ENCODE data around the gene SLTM.

DNA sequence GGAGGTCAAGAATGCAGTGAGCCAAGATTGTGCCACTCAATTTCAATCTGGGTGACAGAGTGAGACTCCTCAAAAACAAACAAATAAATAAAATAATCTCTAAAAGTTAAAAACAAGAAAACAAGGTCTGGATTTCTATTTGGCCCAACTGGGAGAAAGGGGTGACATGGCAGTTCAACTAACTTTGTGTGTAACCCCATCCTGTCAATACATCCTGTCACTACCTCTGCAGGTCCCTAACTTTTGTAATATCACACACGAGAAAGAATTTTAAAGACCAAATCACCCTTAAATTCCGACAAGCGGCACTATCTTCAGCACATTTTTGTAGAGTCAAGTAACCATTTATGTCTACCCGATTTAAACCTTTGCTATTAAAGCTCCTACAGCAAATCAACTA lies 10.2 kb downstream of the SLTM start:
- TF ChIP-seq CTCF (conservative IDR thresholded peaks at IDR 0.05 in 1 of 2, IDR thresholded peaks at IDR 0.05 in 1 of 2; ENCODE audit: extremely low read depth in 1 of 2, insufficient read depth in 1 of 2, low read depth in 1 of 2, low read length in 2 of 2) (no peak), EZH2 (IDR thresholded peaks at IDR 0.05; ENCODE audit: borderline replicate concordance, low read length) (no peak)

All from mammary epithelial cell (primary cell).